Renal cortex interstitium (tissue), 11 donors: Measurements from ENCODE around the gene PELI1. TPM values are rescaled to one million over a fixed set of nuclear protein-coding genes. Genes with fewer than 3 reads are reported as not detected.

Source experiments
- DNase-seq, 11 donors: peaks; one replicate each; pipeline ENCODE4 v3.0.0-alpha.2; 2013; ENCODE audit warnings: low read depth in 9 of 11, low spot score in 4 of 11; ENCODE audit errors: extremely low read depth in 1 of 11
- polyA plus RNA-seq, 3 donors: library from polyadenylated mRNA; unstranded; fragments of 120-200 nt; gene quantifications; one replicate each; pipeline ENCODE4 v1.2.1, GENCODE V29; 2013; ENCODE audit not compliant: insufficient read length in 3 of 3

PELI1 gene
- polyA plus RNA-seq, 3 donors, result 31.2 to 40.3 (median 33.3) TPM

- no peak for DNase-seq
These were observed 22.6 kb upstream of the PELI1 start for GRCh38 chr2:64166637-64167420.

- DNase-seq, result no peak
These were observed 22.0 kb upstream of the PELI1 start for GRCh38 chr2:64166212-64166611.

GRCh38 chr2:64165706-64166105 lies 21.5 kb upstream of the PELI1 start:
- no peak for DNase-seq

- DNase-seq, result no peak
These were observed 20.4 kb upstream of the PELI1 start for GRCh38 chr2:64164629-64165028.

- no peak for DNase-seq
These were observed 18.3 kb upstream of the PELI1 start for GRCh38 chr2:64162516-64162915.

GRCh38 chr2:64157792-64158191 lies 13.6 kb upstream of the PELI1 start:
- DNase-seq, result no peak

GRCh38 chr2:64153811-64154210 lies 9.6 kb upstream of the PELI1 start:
- DNase-seq, result no peak

GRCh38 chr2:64151476-64151875 lies 7.3 kb upstream of the PELI1 start:
- DNase-seq, result no peak

GRCh38 chr2:64145714-64146113 lies 1.5 kb upstream of the PELI1 start:
- no peak for DNase-seq

GRCh38 chr2:64145119-64145518 lies 899 bp upstream of the PELI1 start:
- no peak for DNase-seq

- DNase-seq, result peak in 8 of 11 donors; percentile 24 to 54 (median 37)
These were observed 807 bp downstream of the PELI1 start for GRCh38 chr2:64143169-64144056.

- peak in 1 of 11 donors; percentile 41 for DNase-seq
These were observed 1.5 kb downstream of the PELI1 start for GRCh38 chr2:64142741-64143168.

- DNase-seq, result peak in 3 of 11 donors; percentile 15 to 21 (median 17)
These were observed 2.4 kb downstream of the PELI1 start for GRCh38 chr2:64141674-64142405.

GRCh38 chr2:64140665-64141200 lies 3.5 kb downstream of the PELI1 start:
- DNase-seq, result no peak

- DNase-seq, result no peak
These were observed 4.3 kb downstream of the PELI1 start for GRCh38 chr2:64139956-64140355.

GRCh38 chr2:64137996-64138395 lies 6.2 kb downstream of the PELI1 start:
- no peak for DNase-seq

- DNase-seq, result no peak
These were observed 6.7 kb downstream of the PELI1 start for GRCh38 chr2:64137567-64137966.

- DNase-seq, result no peak
These were observed 8.8 kb downstream of the PELI1 start for GRCh38 chr2:64135421-64135820.

GRCh38 chr2:64134813-64135212 lies 9.4 kb downstream of the PELI1 start:
- DNase-seq, result no peak
